Right atrium auricular region (tissue), 2 donors: ENCODE results near the gene RBBP7. TPM values are rescaled to one million over a fixed set of nuclear protein-coding genes. Genes with fewer than 3 reads are reported as not detected.

Source experiments
- DNase-seq: peaks from one replicate; pipeline ENCODE4 v3.0.0-alpha.2; 2019; ENCODE audit warnings: low spot score
- H3K27ac ChIP-seq, 2 donors: fragments of 200-600 bp; sonication (generic); 1 replicate in 1 of 2; 2 replicates in 1 of 2; pipeline ENCODE4 v1.5.1; 2016 to 2019
- H3K27me3 ChIP-seq, 2 donors: fragments of 200-600 bp; sonication (generic); one replicate each; pipeline versions ENCODE4 v1.5.1 to v1.6.0; 2017 to 2019
- H3K36me3 ChIP-seq: fragments of 200-600 bp; sonication (generic); one replicate; pipeline ENCODE4 v1.5.1; 2016
- H3K4me1 ChIP-seq, 2 donors: fragments of 200-600 bp; sonication (generic); one replicate each; pipeline versions ENCODE4 v1.5.1 to v1.6.0; 2017 to 2019
- H3K4me3 ChIP-seq, 2 donors: fragments of 200-600 bp; sonication (generic); 1 replicate in 1 of 2; 2 replicates in 1 of 2; pipeline ENCODE4 v1.5.1; 2017 to 2019; ENCODE audit warnings: mild to moderate bottlenecking in 1 of 2, moderate library complexity in 1 of 2
- H3K9me3 ChIP-seq, 2 donors: fragments of 200-600 bp; sonication (generic); one replicate each; pipeline ENCODE4 v1.5.1; 2019
- total RNA-seq, 2 donors: library from RNA; depleted of rRNA; stranded (reverse); fragments of >200 nt; gene quantifications; one replicate each; pipeline ENCODE4 v1.1.0, GENCODE V29; 2016
- TF ChIP-seq, protein P1 (sequence below), 2 donors: fragments of 200-600 bp; sonication (generic); IDR thresholded peaks; one replicate each; pipeline ENCODE4 v1.5.1; 2019; ENCODE audit warnings: antibody characterized with exemption in 2 of 2

RBBP7 gene
- total RNA-seq, 2 donors from 2014 or later, result 70.7 to 72.2 TPM

DNA sequence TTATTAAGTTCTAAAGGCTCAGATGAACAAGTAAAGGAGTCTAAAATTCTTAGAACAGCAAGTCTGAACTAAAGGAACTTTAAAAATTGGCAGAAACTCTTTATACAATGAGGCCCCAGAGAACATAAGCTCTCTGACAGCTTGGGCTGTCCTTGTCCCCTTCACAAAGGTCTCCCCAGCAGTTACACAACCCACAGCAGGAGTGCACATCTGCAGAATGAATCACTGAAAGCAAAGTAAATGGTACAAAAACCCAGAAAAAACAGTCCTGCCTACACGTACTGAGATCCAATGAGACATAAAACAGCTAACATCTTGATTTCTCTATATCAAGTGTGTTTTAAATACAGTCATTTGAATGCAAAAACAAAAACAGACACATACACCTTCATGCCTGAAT is 18.7 kb downstream of the RBBP7 start:
- H3K36me3 ChIP-seq, result peaks cover 36% of the 10 kb centered on the region
- no peak for DNase-seq
- H3K27me3 ChIP-seq, result no peaks in the 10 kb centered on the region

DNA sequence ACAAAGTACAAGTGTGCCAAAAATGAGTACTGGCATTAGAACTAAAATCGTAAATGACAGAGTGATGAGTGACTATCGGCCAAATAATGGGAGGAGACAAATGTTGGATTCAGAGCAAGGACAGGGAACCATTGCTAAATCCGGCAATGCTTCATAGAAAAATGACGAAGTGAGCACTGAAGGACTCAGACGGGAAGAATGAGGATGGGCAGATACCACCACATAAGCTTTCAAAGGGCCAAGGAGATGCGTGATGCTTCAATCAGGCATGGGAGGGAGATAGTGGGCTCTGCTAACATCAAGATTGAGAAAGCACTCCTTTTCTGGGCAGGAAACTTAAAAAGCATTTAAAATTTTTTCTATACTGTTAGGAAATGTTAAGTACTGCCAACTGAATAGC is 21.6 kb downstream of the RBBP7 start:
- Histone ChIP-seq H3K36me3 (peaks cover 43% of the 10 kb centered on the region), H3K27me3 (no peaks in the 10 kb centered on the region), H3K27ac (no peak overlapping the region), H3K9me3 (no peaks in the 10 kb centered on the region), H3K4me1 (no peaks in the 10 kb centered on the region), H3K4me3 (no peak overlapping the region)
- DNase-seq, result no peak
- TF ChIP-seq, protein P1, sequence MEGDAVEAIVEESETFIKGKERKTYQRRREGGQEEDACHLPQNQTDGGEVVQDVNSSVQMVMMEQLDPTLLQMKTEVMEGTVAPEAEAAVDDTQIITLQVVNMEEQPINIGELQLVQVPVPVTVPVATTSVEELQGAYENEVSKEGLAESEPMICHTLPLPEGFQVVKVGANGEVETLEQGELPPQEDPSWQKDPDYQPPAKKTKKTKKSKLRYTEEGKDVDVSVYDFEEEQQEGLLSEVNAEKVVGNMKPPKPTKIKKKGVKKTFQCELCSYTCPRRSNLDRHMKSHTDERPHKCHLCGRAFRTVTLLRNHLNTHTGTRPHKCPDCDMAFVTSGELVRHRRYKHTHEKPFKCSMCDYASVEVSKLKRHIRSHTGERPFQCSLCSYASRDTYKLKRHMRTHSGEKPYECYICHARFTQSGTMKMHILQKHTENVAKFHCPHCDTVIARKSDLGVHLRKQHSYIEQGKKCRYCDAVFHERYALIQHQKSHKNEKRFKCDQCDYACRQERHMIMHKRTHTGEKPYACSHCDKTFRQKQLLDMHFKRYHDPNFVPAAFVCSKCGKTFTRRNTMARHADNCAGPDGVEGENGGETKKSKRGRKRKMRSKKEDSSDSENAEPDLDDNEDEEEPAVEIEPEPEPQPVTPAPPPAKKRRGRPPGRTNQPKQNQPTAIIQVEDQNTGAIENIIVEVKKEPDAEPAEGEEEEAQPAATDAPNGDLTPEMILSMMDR (IDR thresholded peaks at IDR 0.05), result no peak

More for the DNA sequence above, 18.7 kb downstream of the RBBP7 start:
- Histone ChIP-seq H3K4me3 (no peak overlapping the region), H3K9me3 (no peaks in the 10 kb centered on the region), H3K27ac (no peak overlapping the region), H3K4me1 (no peaks in the 10 kb centered on the region)
- TF ChIP-seq, protein P1 (IDR thresholded peaks at IDR 0.05), result no peak

DNA sequence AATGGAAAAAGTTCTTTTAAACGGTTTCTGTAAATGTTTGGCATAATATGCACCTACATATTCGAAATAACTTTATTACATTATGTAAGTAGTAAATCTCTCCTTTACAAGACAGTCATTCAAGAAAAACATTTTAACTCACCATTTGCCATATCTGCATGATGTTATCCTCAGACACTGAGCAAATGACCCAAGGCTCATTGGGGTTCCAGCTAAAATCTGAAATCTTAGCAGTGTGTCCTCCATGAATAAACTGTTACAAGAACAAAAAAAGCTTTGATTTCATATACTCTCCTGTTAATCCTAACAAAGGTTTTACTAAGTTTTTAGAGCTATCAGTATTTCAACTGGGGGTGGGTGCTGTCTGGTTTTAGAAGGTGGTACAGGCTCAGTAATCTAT is 24.5 kb downstream of the RBBP7 start:
- Histone ChIP-seq H3K9me3 (no peaks in the 10 kb centered on the region), H3K4me3 (no peak overlapping the region), H3K27ac (no peak overlapping the region), H3K4me1 (no peaks in the 10 kb centered on the region), H3K36me3 (peaks cover 46% of the 10 kb centered on the region), H3K27me3 (no peaks in the 10 kb centered on the region)
- TF ChIP-seq, protein P1 (IDR thresholded peaks at IDR 0.05), result no peak
- no peak for DNase-seq

DNA sequence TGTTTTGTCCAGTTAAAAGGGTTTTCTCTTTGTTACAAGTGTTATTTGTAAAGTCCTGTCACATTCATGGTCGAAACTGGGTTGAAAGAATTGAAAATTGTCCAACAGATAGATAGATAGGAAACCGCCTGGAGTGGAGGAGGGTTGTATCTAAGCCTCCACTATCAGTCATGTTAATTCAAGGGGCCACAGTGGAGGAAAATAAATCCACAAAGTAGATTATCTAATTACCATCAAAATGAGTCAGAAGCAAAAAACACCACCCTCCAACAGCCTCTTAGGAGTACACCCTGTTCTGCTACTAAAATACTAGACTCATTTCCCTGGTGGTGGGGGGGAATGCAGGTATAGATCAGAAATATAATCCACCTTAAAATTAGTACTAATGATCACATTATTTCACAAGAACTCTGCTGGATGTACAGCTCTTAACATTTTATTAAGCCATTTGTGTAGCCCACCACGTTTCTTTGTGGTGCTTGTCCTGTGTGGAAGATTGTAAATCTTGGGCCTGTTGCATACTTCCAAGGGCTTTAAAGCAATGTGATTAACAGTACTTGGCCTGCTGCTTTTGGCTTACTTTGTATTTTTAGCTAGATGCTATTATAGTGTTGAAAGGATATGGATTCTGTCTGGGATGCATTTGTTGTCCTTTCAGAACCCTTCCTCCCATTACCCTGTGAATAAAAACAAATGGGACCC is 26.8 kb downstream of the RBBP7 start:
- H3K9me3 ChIP-seq, result no peaks in the 10 kb centered on the region
- no peak overlapping the region for H3K27ac ChIP-seq
- H3K27me3 ChIP-seq, result no peaks in the 10 kb centered on the region
- no peak for DNase-seq
- TF ChIP-seq, protein P1 (IDR thresholded peaks at IDR 0.05), result no peak
- H3K4me3 ChIP-seq, result no peak overlapping the region
- H3K4me1 ChIP-seq, result peaks cover 0 to 14% of the 10 kb centered on the region in 2 donors
- peaks cover 54% of the 10 kb centered on the region for H3K36me3 ChIP-seq

DNA sequence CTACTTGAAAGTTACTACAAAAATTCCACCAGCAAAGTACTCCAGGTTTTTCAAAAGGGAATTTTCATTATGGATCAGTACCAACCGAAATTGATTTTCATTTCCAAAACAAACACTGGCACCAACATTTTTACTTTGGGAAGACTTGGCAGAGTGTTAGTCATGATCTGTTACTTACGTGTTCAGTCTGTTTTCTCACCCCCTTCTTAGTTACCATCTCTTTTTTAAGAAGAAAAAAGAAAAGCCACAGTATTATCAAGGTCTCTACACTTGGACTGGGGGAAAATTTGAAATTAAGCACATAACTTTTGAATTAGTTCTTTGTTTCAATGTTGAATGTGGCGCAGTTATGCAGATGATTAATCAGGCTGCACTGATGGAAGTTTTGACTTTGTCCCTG is 27.5 kb downstream of the RBBP7 start:
- H3K27ac ChIP-seq, result no peak overlapping the region
- peaks cover 48% of the 10 kb centered on the region for H3K36me3 ChIP-seq

More for the DNA sequence above, 27.5 kb downstream of the RBBP7 start:
- Histone ChIP-seq H3K9me3 (no peaks in the 10 kb centered on the region), H3K4me3 (no peak overlapping the region), H3K27me3 (no peaks in the 10 kb centered on the region), H3K4me1 (peaks cover 0 to 18% of the 10 kb centered on the region in 2 donors)
- TF ChIP-seq, protein P1 (IDR thresholded peaks at IDR 0.05), result no peak
- no peak for DNase-seq
